H9 (cell line): ENCODE data around the gene DSG2. TPM values are rescaled to one million over a fixed set of nuclear protein-coding genes. Genes with fewer than 3 reads are reported as not detected.

ENCODE experiments used
- DNase-seq: peaks from one replicate; pipeline ENCODE4 v3.0.0-alpha.2; 2017
- H2AFZ ChIP-seq: one replicate; pipeline ENCODE4 v1.6.1; 2013; ENCODE audit warnings: mild to moderate bottlenecking, low read length, control low read depth, moderate library complexity
- H2AK5ac ChIP-seq: 2 replicates; pipeline ENCODE4 v1.6.1; 2013; ENCODE audit warnings: low read length, control low read depth, mixed read lengths; ENCODE audit not compliant: insufficient read length
- H2BK120ac ChIP-seq: one replicate; pipeline ENCODE4 v1.6.1; 2013; ENCODE audit warnings: low read depth, mild to moderate bottlenecking, low read length, control low read depth, inconsistent platforms; ENCODE audit not compliant: poor library complexity, severe bottlenecking
- H2BK12ac ChIP-seq: 2 replicates; pipeline ENCODE4 v1.6.1; 2013; ENCODE audit warnings: low read length, control low read depth, mixed read lengths, low read depth; ENCODE audit not compliant: insufficient read length
- H2BK15ac ChIP-seq: 2 replicates; pipeline ENCODE4 v1.6.1; 2013; ENCODE audit warnings: low read depth, low read length, control low read depth
- H2BK20ac ChIP-seq: one replicate; pipeline ENCODE4 v1.6.1; 2013; ENCODE audit warnings: low read depth, mild to moderate bottlenecking, low read length, control low read depth, inconsistent platforms; ENCODE audit not compliant: poor library complexity, severe bottlenecking
- H2BK5ac ChIP-seq: 2 replicates; pipeline ENCODE4 v1.6.1; 2013; ENCODE audit warnings: low read length, control low read depth, mixed read lengths; ENCODE audit not compliant: insufficient read length
- H3K14ac ChIP-seq: 2 replicates; pipeline ENCODE4 v1.6.1; 2013; ENCODE audit warnings: low read length, control low read depth; ENCODE audit not compliant: insufficient read depth
- H3K18ac ChIP-seq: 2 replicates; pipeline ENCODE4 v1.6.1; 2013; ENCODE audit warnings: low read depth, mild to moderate bottlenecking, mixed read lengths, low read length, control low read depth; ENCODE audit not compliant: insufficient read length
- H3K23ac ChIP-seq: 2 replicates; pipeline ENCODE4 v1.6.1; 2013; ENCODE audit warnings: low read length, control low read depth, mixed read lengths, low read depth; ENCODE audit not compliant: insufficient read length
- H3K23me2 ChIP-seq: 2 replicates; pipeline ENCODE4 v1.6.1; 2013; ENCODE audit warnings: low read depth, mild to moderate bottlenecking, mixed read lengths, low read length, control low read depth; ENCODE audit not compliant: insufficient read length, poor library complexity, severe bottlenecking
- H3K27ac ChIP-seq: 2 replicates; pipeline ENCODE4 v1.5.1; 2013; ENCODE audit warnings: low read length, control low read depth, mixed read lengths, low read depth; ENCODE audit not compliant: insufficient read length
- H3K27me3 ChIP-seq: 2 replicates; pipeline ENCODE4 v1.6.1; 2013; ENCODE audit warnings: low read length, control low read depth, inconsistent platforms; ENCODE audit not compliant: insufficient read depth
- H3K4ac ChIP-seq: 2 replicates; pipeline ENCODE4 v1.6.1; 2013; ENCODE audit warnings: low read depth, mild to moderate bottlenecking, control low read depth, inconsistent platforms, low read length, moderate library complexity
- H3K4me1 ChIP-seq: 2 replicates; pipeline ENCODE4 v1.6.1; 2013; ENCODE audit warnings: low read length, control low read depth, inconsistent platforms; ENCODE audit not compliant: insufficient read depth
- H3K4me2 ChIP-seq: 2 replicates; pipeline ENCODE4 v1.6.1; 2013; ENCODE audit warnings: low read length, control low read depth, mixed read lengths; ENCODE audit not compliant: insufficient read length, insufficient read depth
- H3K56ac ChIP-seq: 2 replicates; pipeline ENCODE4 v1.6.1; 2013; ENCODE audit warnings: low read depth, mild to moderate bottlenecking, mixed read lengths, low read length, control low read depth; ENCODE audit not compliant: insufficient read length
- H3K79me1 ChIP-seq: 2 replicates; pipeline ENCODE4 v1.6.1; 2013; ENCODE audit warnings: low read depth, mild to moderate bottlenecking, moderate library complexity, low read length, control low read depth, inconsistent platforms; ENCODE audit not compliant: insufficient read depth, poor library complexity, severe bottlenecking
- H3K79me2 ChIP-seq: 2 replicates; pipeline ENCODE4 v1.6.1; 2013; ENCODE audit warnings: low read length, control low read depth, inconsistent platforms; ENCODE audit not compliant: insufficient read depth
- H3K9ac ChIP-seq: 2 replicates; pipeline ENCODE4 v1.6.1; 2013; ENCODE audit warnings: low read length, control low read depth, mixed read lengths; ENCODE audit not compliant: insufficient read length; ENCODE audit errors: extremely low read depth
- H3K9me3 ChIP-seq: one replicate; pipeline ENCODE4 v1.6.1; 2013; ENCODE audit warnings: low read depth, low read length, inconsistent platforms; ENCODE audit not compliant: control insufficient read depth
- H3T11ph ChIP-seq: one replicate; pipeline ENCODE4 v1.6.1; 2013; ENCODE audit warnings: mild to moderate bottlenecking, low read length, control low read depth, inconsistent platforms
- H4K20me1 ChIP-seq: one replicate; pipeline ENCODE4 v1.6.1; 2013; ENCODE audit not compliant: control insufficient read depth, insufficient read length, insufficient read depth
- H4K5ac ChIP-seq: 2 replicates; pipeline ENCODE4 v1.6.1; 2013; ENCODE audit warnings: low read depth, mild to moderate bottlenecking, mixed read lengths, low read length, control low read depth; ENCODE audit not compliant: insufficient read length
- H4K8ac ChIP-seq: replicated peaks from 2 replicates; pipeline ENCODE4 v1.6.1; 2013; ENCODE audit warnings: low read length, control low read depth, mixed read lengths, low read depth; ENCODE audit not compliant: insufficient read length
- H4K91ac ChIP-seq: 2 replicates; pipeline ENCODE4 v1.6.1; 2013; ENCODE audit warnings: low read depth, mild to moderate bottlenecking, moderate library complexity, mixed read lengths, low read length, control low read depth; ENCODE audit not compliant: insufficient read length
- H3K27ac Mint-ChIP-seq, 3 experiments: 2 replicates in 2 of 3; 3 replicates in 1 of 3; pipeline ENCODE4 v1.8.0; 2020 to 2021; ENCODE audit warnings: mixed read lengths in 3 of 3, mild to moderate bottlenecking in 1 of 3, moderate library complexity in 1 of 3
- H3K27me3 Mint-ChIP-seq: 2 replicates; pipeline ENCODE4 v1.8.0; 2021; ENCODE audit warnings: low read depth, mild to moderate bottlenecking, moderate library complexity, mixed read lengths
- H3K36me3 Mint-ChIP-seq, 3 experiments: 2 replicates in 2 of 3; 3 replicates in 1 of 3; pipeline ENCODE4 v1.8.0; 2020 to 2021; ENCODE audit warnings: low read depth in 3 of 3, mixed read lengths in 3 of 3; ENCODE audit not compliant: insufficient read depth in 1 of 3
- H3K4me1 Mint-ChIP-seq, 2 experiments: 2 replicates each; pipeline ENCODE4 v1.8.0; 2020; ENCODE audit warnings: mixed read lengths in 2 of 2
- H3K4me3 Mint-ChIP-seq, 2 experiments: 2 replicates in 1 of 2; 3 replicates in 1 of 2; pipeline ENCODE4 v1.8.0; 2020 to 2021; ENCODE audit warnings: mild to moderate bottlenecking in 2 of 2, mixed read lengths in 2 of 2, moderate library complexity in 1 of 2
- H3K9me3 Mint-ChIP-seq, 2 experiments: 2 replicates in 1 of 2; 3 replicates in 1 of 2; pipeline ENCODE4 v1.8.0; 2020; ENCODE audit warnings: mild to moderate bottlenecking in 2 of 2, mixed read lengths in 2 of 2, moderate library complexity in 1 of 2
- WGBS: extraction: QIAGEN DNeasy Blood & Tissue Kit; methylation state at CpG from one replicate; pipeline ENCODE4 v1.1.7; 2013; ENCODE audit warnings: missing lambda C conversion rate, low lambda C conversion rate, mixed read lengths; ENCODE audit not compliant: insufficient read length; ENCODE audit errors: extremely low coverage; 5-methylcytosine and 5-hydroxymethylcytosine counted together
- total RNA-seq: library from RNA; stranded (reverse); gene quantifications from 2 replicates; pipeline ENCODE4 v1.2.1, GENCODE V29; 2021
- TF ChIP-seq, protein P1 (sequence below): fragments of 200-600 bp; sonication (generic); conservative IDR thresholded peaks from 3 replicates; pipeline ENCODE4 v1.8.0; 2021; ENCODE audit warnings: antibody characterized with exemption, mild to moderate bottlenecking

DSG2 gene
- total RNA-seq, 1 experiment from 2014 or later, result 107 TPM

DNA sequence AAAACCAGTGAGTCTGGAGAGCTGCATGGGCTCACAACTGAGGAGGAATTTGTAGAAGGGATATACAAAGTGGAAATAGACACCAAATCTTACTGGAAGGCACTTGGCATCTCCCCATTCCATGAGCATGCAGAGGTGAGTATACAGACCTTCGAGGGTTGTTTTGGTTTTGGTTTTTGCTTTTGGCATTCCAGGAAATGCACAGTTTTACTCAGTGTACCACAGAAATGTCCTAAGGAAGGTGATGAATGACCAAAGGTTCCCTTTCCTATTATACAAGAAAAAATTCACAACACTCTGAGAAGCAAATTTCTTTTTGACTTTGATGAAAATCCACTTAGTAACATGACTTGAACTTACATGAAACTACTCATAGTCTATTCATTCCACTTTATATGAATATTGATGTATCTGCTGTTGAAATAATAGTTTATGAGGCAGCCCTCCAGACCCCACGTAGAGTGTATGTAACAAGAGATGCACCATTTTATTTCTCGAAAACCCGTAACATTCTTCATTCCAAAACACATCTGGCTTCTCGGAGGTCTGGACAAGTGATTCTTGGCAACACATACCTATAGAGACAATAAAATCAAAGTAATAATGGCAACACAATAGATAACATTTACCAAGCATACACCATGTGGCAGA is 97.3 kb downstream of the DSG2 start:
- no peak overlapping the region for H3K9ac ChIP-seq
- no peaks in the 10 kb centered on the region for H3K4me1 Mint-ChIP-seq

More for the DNA sequence above, 97.3 kb downstream of the DSG2 start:
- no peak overlapping the region for H4K91ac ChIP-seq
- no peak overlapping the region for H2AFZ ChIP-seq
- no peak overlapping the region for H2BK20ac ChIP-seq
- H4K20me1 ChIP-seq, result no peaks in the 10 kb centered on the region
- H3K23ac ChIP-seq, result no peak overlapping the region
- H4K8ac ChIP-seq, result no peak overlapping the region
- no peaks in the 10 kb centered on the region for H3K9me3 ChIP-seq
- no peak overlapping the region for H2BK12ac ChIP-seq
- no peak overlapping the region for H3K4me2 ChIP-seq
- no peak overlapping the region for H3K27ac ChIP-seq
- no peak overlapping the region for H2BK5ac ChIP-seq
- no peak for DNase-seq
- H2BK120ac ChIP-seq, result no peak overlapping the region
- no CpG with 5 or more reads among the region's 5 CpGs for WGBS
- Mint-ChIP-seq H3K9me3 (no peaks in the 10 kb centered on the region), H3K4me3 (no peak overlapping the region), H3K27me3 (no peaks in the 10 kb centered on the region; the same call in 1 of the 2 replicates), H3K36me3 (no peaks in the 10 kb centered on the region), H3K27ac (no peak overlapping the region)
- no peaks in the 10 kb centered on the region for H3K23me2 ChIP-seq
- no peak overlapping the region for H3K14ac ChIP-seq
- H3T11ph ChIP-seq, result no peak overlapping the region
- no peaks in the 10 kb centered on the region for H3K79me2 ChIP-seq
- H3K27me3 ChIP-seq, result no peaks in the 10 kb centered on the region
- H2BK15ac ChIP-seq, result no peak overlapping the region
- H3K18ac ChIP-seq, result no peak overlapping the region
- no peak overlapping the region for H3K4ac ChIP-seq
- H3K4me1 ChIP-seq, result no peaks in the 10 kb centered on the region
- no peak overlapping the region for H4K5ac ChIP-seq
- H3K56ac ChIP-seq, result no peak overlapping the region
- no peaks in the 10 kb centered on the region for H3K79me1 ChIP-seq
- H2AK5ac ChIP-seq, result no peak overlapping the region
- TF ChIP-seq, protein P1, sequence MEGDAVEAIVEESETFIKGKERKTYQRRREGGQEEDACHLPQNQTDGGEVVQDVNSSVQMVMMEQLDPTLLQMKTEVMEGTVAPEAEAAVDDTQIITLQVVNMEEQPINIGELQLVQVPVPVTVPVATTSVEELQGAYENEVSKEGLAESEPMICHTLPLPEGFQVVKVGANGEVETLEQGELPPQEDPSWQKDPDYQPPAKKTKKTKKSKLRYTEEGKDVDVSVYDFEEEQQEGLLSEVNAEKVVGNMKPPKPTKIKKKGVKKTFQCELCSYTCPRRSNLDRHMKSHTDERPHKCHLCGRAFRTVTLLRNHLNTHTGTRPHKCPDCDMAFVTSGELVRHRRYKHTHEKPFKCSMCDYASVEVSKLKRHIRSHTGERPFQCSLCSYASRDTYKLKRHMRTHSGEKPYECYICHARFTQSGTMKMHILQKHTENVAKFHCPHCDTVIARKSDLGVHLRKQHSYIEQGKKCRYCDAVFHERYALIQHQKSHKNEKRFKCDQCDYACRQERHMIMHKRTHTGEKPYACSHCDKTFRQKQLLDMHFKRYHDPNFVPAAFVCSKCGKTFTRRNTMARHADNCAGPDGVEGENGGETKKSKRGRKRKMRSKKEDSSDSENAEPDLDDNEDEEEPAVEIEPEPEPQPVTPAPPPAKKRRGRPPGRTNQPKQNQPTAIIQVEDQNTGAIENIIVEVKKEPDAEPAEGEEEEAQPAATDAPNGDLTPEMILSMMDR, result no peak
